Medulla oblongata (tissue), 1 donor: ENCODE results near the gene SNAPC3.
A peak's percentile ranks its signal among the peaks of the same experiment; 100 is the strongest.

ENCODE experiments used
- DNase-seq: peaks from one replicate; pipeline ENCODE4 v3.0.0-alpha.2; 2015; ENCODE audit errors: extremely low spot score

The SNAPC3 gene

DNA sequence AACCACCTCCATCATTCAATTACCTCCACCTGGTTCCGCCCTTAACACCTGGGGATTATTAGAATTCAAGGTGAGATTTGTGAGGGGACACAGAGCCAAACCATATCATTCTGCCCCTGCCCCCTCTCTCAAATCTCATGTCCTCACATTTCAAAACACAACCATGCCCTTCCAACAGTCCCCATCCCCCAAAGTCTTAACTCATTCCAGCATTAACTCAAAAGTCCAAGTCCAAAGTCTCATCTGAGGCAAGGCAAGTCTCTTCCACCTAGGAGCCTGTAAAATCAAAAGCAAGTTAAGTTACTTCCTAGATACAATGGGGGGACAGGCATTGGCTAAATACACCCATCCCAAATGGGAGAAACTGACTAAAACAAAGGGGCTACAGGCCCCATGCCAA lies 69.3 kb downstream of the SNAPC3 start:
- DNase-seq: no peak

DNA sequence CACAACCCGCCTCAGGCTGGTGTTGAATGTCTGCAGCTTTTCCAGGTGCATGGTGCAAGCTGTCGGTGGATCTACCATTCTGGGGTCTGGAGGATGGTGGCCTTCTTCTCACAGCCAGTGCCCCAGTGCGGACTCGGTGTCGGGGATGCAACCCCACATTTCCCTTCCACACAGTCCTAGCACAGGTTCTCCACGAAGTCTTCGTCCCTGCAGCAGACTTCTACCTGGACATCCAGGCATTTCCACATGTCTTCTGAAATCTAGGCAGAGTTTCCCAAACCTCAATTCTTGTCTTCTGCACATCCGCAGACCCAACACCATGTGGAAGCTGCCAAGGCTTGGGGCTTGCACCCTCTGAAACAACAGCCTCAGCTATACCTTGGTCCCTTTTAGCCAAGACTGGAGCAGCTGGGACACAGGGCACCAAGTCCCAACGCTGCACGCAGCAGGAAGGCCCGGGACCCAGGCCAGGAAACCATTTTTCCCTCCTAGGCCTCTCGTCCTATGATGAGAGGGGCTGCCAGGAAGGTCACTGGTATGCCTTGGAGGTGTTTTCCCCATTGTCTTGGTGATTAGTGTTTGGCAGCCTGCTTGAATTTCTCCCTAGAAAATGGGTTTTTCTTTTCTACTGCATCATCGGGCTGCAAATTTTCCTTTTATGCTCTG lies 69.9 kb downstream of the SNAPC3 start:
- DNase-seq: no peak

DNA sequence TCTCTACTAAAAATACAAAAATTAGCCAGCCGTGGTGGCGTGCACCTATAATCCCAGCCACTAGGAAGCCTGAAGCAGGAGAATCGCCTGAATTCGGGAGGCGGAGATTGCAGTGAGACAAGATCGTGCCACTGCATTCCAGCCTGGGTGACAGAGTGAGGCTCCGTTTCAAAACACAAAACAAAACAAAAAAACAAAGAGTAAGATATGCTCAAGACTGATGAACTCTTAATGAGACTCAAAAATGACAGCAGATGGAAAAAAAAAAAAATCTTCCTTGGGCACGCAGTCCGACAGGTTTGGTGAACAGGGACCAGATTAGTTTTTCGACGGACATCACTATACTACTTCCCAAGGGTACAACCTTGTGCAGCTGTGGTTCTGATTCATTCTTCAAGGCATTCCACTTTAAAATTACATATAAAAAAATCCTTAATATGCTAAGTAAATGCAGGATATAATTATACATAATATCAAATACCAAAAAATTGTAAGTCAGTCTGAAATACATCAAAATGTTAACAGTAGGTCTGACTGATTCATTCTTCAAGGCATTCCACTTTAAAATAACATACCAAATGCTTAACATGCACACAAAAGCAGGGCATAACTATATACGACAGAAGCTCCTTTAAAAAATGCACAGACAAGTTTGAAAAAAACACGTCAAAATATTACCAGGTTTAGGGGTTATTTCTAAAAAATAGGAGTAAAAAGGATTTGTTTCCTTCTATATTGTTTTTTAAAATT lies 75.7 kb downstream of the SNAPC3 start:
- no peak for DNase-seq

GRCh38 chr9:15499139-15499538 lies 76.5 kb downstream of the SNAPC3 start:
- no peak for DNase-seq

- no peak for DNase-seq
Observed at GRCh38 chr9:15501179-15501578, 78.5 kb downstream of the SNAPC3 start.

GRCh38 chr9:15501803-15502202 lies 79.1 kb downstream of the SNAPC3 start:
- DNase-seq: no peak

GRCh38 chr9:15505921-15506320 lies 83.2 kb downstream of the SNAPC3 start:
- DNase-seq: no peak

DNA sequence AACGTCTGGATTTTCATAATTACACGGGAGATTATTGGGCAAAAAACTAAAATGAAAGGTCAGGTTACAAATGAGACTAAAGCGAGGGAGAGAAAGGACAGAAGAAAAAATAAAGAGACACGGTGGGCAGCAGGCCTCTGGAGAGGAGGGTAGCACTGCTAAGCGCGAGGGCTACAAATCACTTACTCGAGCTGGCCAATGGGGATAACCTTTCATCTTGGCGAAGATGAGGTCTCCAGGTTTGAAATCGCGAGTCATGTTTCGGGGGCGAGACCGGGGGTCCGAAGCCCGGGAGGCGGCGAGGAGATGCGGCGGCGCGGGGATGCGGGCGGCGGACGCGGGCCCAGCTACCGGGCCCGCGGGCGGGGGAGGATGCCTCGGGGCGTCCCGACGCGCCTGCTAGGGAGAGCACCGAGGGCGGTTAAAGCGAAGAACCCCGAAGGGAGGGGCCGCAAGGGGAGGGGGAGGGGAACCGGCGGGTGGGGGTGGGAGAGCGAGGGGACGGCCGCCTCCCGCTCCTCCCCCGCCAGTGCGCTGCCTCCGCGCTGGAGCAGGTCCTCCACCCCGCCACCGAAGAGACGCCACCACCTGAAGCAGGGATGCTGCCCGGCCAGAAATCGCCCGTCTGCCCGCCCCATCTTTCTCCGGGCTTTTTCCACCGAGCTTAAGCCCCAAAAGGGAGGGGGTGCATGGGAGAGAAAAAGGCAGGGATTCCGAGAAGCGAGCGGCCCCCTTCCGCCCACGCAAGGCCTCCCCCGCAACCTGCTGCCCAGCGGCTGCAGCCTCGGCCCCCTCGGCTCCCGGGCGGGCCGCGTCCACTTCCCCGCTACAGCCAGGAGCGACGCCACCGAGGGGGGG lies 87.5 kb downstream of the SNAPC3 start:
- peak; percentile 39 for DNase-seq

- peak; percentile 76 for DNase-seq
Observed at GRCh38 chr9:15510789-15511575, 88.3 kb downstream of the SNAPC3 start, which contains the start of gene PSIP1. TSS of gene PSIP1 (minus strand) at chr9:15510970. CDS start at chr9:15510188, 782 bp downstream.
